SH-SY5Y (cell line): ENCODE data around the gene YWHAQ.

ENCODE experiments used
- GATA2 ChIP-seq: IDR thresholded peaks from 2 replicates; pipeline ENCODE4 v1.6.1; 2011; ENCODE audit warnings: mild to moderate bottlenecking, low read depth, low read length
- GATA3 ChIP-seq: IDR thresholded peaks from 2 replicates; pipeline ENCODE4 v1.6.1; 2011; ENCODE audit warnings: low read depth, mild to moderate bottlenecking, low read length, moderate library complexity

DNA sequence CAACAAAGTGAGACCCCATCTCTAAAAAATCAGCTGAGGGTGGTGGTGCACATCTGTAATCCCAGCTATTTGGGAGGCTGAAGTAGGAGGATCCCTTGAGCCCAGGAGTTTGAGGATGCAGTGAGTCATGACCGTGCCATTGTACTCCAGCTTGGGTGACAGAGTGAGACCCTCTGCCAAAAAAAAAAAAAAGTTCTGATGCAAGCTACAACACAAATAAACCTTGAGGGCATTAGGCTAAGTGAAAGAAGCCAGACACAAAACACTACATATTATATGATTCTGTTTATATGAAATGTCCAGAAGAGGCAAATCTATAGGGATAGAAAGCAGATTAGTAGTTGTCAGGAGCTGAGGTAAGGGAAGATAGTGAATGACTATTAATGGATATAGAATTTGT, 13.0 kb downstream of the YWHAQ start:
- TF ChIP-seq GATA3 (no peak), GATA2 (no peak)
